Spleen (tissue), 11 donors: Measurements from ENCODE around the gene TMEM40. TPM values are rescaled to one million over a fixed set of nuclear protein-coding genes. Genes with fewer than 3 reads are reported as not detected.
"Not testable (repeated sequence)": the region's sequence is repeated elsewhere in the genome, so short reads cannot be mapped to it uniquely, and the experiment has no call there.

Experiments
- DNase-seq: peaks from one replicate; pipeline ENCODE4 v3.0.0-alpha.2; 2020
- H3K27ac ChIP-seq, 8 donors: fragments of 200-600 bp; sonication (generic) in 7 of 8; 1 replicate in 4 of 8; 2 replicates in 4 of 8; pipeline versions ENCODE4 v1.5.0 to v1.8.0; 2016 to 2021; ENCODE audit warnings: inconsistent platforms in 4 of 8, mild to moderate bottlenecking in 4 of 8, moderate library complexity in 1 of 8
- H3K27me3 ChIP-seq, 7 donors: fragments of 200-600 bp; sonication (generic) in 6 of 7; replicated peaks in 1 of 7; 1 replicate in 4 of 7; 2 replicates in 3 of 7; pipeline versions ENCODE4 v1.5.0 to v1.8.0; 2016 to 2021; ENCODE audit warnings: inconsistent platforms in 3 of 7, mild to moderate bottlenecking in 1 of 7
- H3K36me3 ChIP-seq, 6 donors: fragments of 200-600 bp; sonication (generic) in 5 of 6; 1 replicate in 4 of 6; 2 replicates in 2 of 6; pipeline versions ENCODE4 v1.5.0 to v1.8.0; 2016 to 2021; ENCODE audit warnings: inconsistent platforms in 2 of 6
- H3K4me1 ChIP-seq, 6 donors: fragments of 200-600 bp; sonication (generic) in 5 of 6; 1 replicate in 3 of 6; 2 replicates in 3 of 6; pipeline versions ENCODE4 v1.5.0 to v1.8.0; 2016 to 2021; ENCODE audit warnings: inconsistent platforms in 3 of 6
- H3K4me3 ChIP-seq, 8 donors: fragments of 200-600 bp; sonication (generic) in 7 of 8; 1 replicate in 4 of 8; 2 replicates in 4 of 8; pipeline versions ENCODE4 v1.5.0 to v1.8.0; 2016 to 2021; ENCODE audit warnings: inconsistent platforms in 4 of 8, mild to moderate bottlenecking in 4 of 8, moderate library complexity in 2 of 8
- H3K9me3 ChIP-seq, 8 donors: fragments of 200-600 bp; sonication (generic) in 7 of 8; 1 replicate in 4 of 8; 2 replicates in 4 of 8; pipeline versions ENCODE4 v1.5.0 to v1.8.0; 2016 to 2021; ENCODE audit warnings: inconsistent platforms in 4 of 8
- CTCF ChIP-seq, 11 experiments: fragments of 200-600 bp in 7 of 11; fragments of 450-650 bp in 4 of 11; sonication (generic) in 4 of 11; IDR thresholded peaks in 8 of 11; conservative IDR thresholded peaks in 3 of 11; 1 replicate in 7 of 11; 2 replicates in 4 of 11; pipeline versions ENCODE4 v1.4.0 to v1.8.0; 2016 to 2021; ENCODE audit warnings: antibody characterized with exemption in 11 of 11, inconsistent platforms in 4 of 11, mild to moderate bottlenecking in 1 of 11
- POLR2A ChIP-seq, 3 donors: fragments of 450-650 bp; IDR thresholded peaks; one replicate each; pipeline ENCODE4 v1.5.1; 2017; ENCODE audit warnings: antibody characterized with exemption in 3 of 3, mild to moderate bottlenecking in 1 of 3
- POLR2AphosphoS5 ChIP-seq, 3 donors: sonication (generic); formaldehyde crosslinking; IDR thresholded peaks; one replicate each; pipeline ENCODE4 v1.5.1; 2017; ENCODE audit warnings: antibody characterized with exemption in 3 of 3
- WGBS, 5 donors: extraction: QIAGEN DNeasy Blood & Tissue Kit in 3 of 5; methylation state at CpG; one replicate each; pipeline versions ENCODE4 v1.1.5 to v1.1.7; 2013 to 2018; 5-methylcytosine and 5-hydroxymethylcytosine counted together
- intact Hi-C: fragments of 100-400 bp; cut with DNase I; formaldehyde crosslinking; loops from one replicate; pipeline ENCODE4 v1.15.0; 2023; ENCODE audit warnings: low total_unique reads
- polyA plus RNA-seq, 3 donors: library from polyadenylated mRNA; stranded (reverse); fragments of 200-250 nt; gene quantifications; one replicate each; pipeline ENCODE4 v1.2.1, GENCODE V29; 2013
- total RNA-seq, 7 donors: library from RNA; depleted of rRNA in 3 of 7; stranded (reverse); fragments of >200 nt in 3 of 7; fragmentation: NEBNext Ultra II Directional in 4 of 7; extraction: Animal tissue kit (Norgen Biotek cat#: 25700) in 4 of 7; gene quantifications; one replicate each; pipeline versions ENCODE4 v1.1.0 to v1.2.1, GENCODE V29; 2016 to 2021
- donor health status: healthy with polysubstance abuse.
- donor health status: DM: no; HTN: no; CAD: no; lungs with moderate emphysema.
- donor health status: DM: no; HTN: no; CAD: no.
- donor health status: Bipolar disorder and iron deficiency.
- donor health status: healthy.
- donor health status: DM: no; HTN: no; CAD: no.
- donor health status: DM: yes; HTN: yes; CAD: no.

TMEM40 gene
- total and polyA plus RNA-seq, 10 donors = 0.29 to 3.8 (median 2.0) TPM

- intact Hi-C loops = no loop called here
- no peak for DNase-seq
- H3K36me3 ChIP-seq = no peaks in the 10 kb centered on the region
- H3K4me1 ChIP-seq = no peaks in the 10 kb centered on the region
- H3K4me3 ChIP-seq = no peak overlapping the region
- H3K27ac ChIP-seq = no peak overlapping the region
- TF ChIP-seq CTCF (IDR thresholded peaks at IDR 0.05 in 8 of 11, conservative IDR thresholded peaks at IDR 0.05 in 3 of 11) (no peak), POLR2AphosphoS5 (IDR thresholded peaks at IDR 0.05) (no peak), POLR2A (IDR thresholded peaks at IDR 0.05) (no peak)
- H3K27me3 ChIP-seq = peaks cover 0 to 8% (median 0%) of the 10 kb centered on the region in 7 donors
- H3K9me3 ChIP-seq = no peaks in the 10 kb centered on the region
- 69 to 88% (median 76%) methylated on average over 6 of the region's 6 CpGs for WGBS, 5 donors
These were observed 23.2 kb upstream of the TMEM40 start for GRCh38 chr3:12782172-12782815.

- H3K27me3 ChIP-seq = peaks cover 0 to 8% (median 0%) of the 10 kb centered on the region in 7 donors
- H3K4me3 ChIP-seq = no peak overlapping the region
- no peaks in the 10 kb centered on the region for H3K9me3 ChIP-seq
- DNase-seq = no peak
- no peaks in the 10 kb centered on the region for H3K36me3 ChIP-seq
- H3K27ac ChIP-seq = no peak overlapping the region
- H3K4me1 ChIP-seq = no peaks in the 10 kb centered on the region
- 65 to 86% (median 80%) methylated on average over 4 of the region's 4 CpGs for WGBS, 5 donors
- intact Hi-C loops = no loop called here
- TF ChIP-seq POLR2A (IDR thresholded peaks at IDR 0.05) = no peak
- no peak for TF ChIP-seq CTCF (IDR thresholded peaks at IDR 0.05 in 8 of 11, conservative IDR thresholded peaks at IDR 0.05 in 3 of 11)
- TF ChIP-seq POLR2AphosphoS5 (IDR thresholded peaks at IDR 0.05) = no peak
These were observed 21.7 kb upstream of the TMEM40 start for GRCh38 chr3:12780751-12781150.

GRCh38 chr3:12777171-12777570 lies 18.1 kb upstream of the TMEM40 start:
- H3K27ac ChIP-seq = no peak overlapping the region
- no peaks in the 10 kb centered on the region for H3K36me3 ChIP-seq
- no peak overlapping the region for H3K4me3 ChIP-seq
- no peak for TF ChIP-seq CTCF (IDR thresholded peaks at IDR 0.05 in 8 of 11, conservative IDR thresholded peaks at IDR 0.05 in 3 of 11)
- no peak for TF ChIP-seq POLR2AphosphoS5 (IDR thresholded peaks at IDR 0.05)
- no peak for TF ChIP-seq POLR2A (IDR thresholded peaks at IDR 0.05)
- H3K27me3 ChIP-seq = no peaks in the 10 kb centered on the region
- H3K9me3 ChIP-seq = peaks cover 0 to 8% (median 0%) of the 10 kb centered on the region in 8 donors
- DNase-seq = no peak
- peaks cover 0 to 12% (median 4%) of the 10 kb centered on the region in 6 donors for H3K4me1 ChIP-seq
- intact Hi-C loops = no loop called here
- 58 to 77% (median 69%) methylated on average over 4 of the region's 4 CpGs for WGBS, 5 donors

GRCh38 chr3:12775970-12776369 lies 16.9 kb upstream of the TMEM40 start:
- H3K4me1 ChIP-seq = peaks cover 0 to 12% (median 4%) of the 10 kb centered on the region in 6 donors
- H3K36me3 ChIP-seq, H3K9me3 ChIP-seq, H3K4me3 ChIP-seq, intact Hi-C loops, DNase-seq, H3K27me3 ChIP-seq, H3K27ac ChIP-seq: not testable (repeated sequence)
- WGBS, 5 donors = 74 to 85% (median 82%) methylated on average over 6 of the region's 6 CpGs
